Endothelial cell (in vitro differentiated cells): ENCODE measurements around the gene DGLUCY. TPM values are rescaled to one million over a fixed set of nuclear protein-coding genes. Genes with fewer than 3 reads are reported as not detected.
A peak's percentile ranks its signal among the peaks of the same experiment; 100 is the strongest.

Source experiments
- DNase-seq: peaks from one replicate; pipeline ENCODE4 v3.0.0; 2021; ENCODE audit warnings: low spot score
- H3K27ac Mint-ChIP-seq: one replicate; pipeline ENCODE4 v1.8.0; 2021; ENCODE audit warnings: mixed read lengths, inconsistent platforms; ENCODE audit not compliant: unreplicated experiment
- H3K27me3 Mint-ChIP-seq: one replicate; pipeline ENCODE4 v1.8.0; 2021; ENCODE audit warnings: mild to moderate bottlenecking, moderate library complexity, mixed read lengths, inconsistent platforms; ENCODE audit not compliant: unreplicated experiment
- H3K36me3 Mint-ChIP-seq: one replicate; pipeline ENCODE4 v1.8.0; 2021; ENCODE audit warnings: mild to moderate bottlenecking, low read depth, mixed read lengths, inconsistent platforms; ENCODE audit not compliant: unreplicated experiment
- H3K4me1 Mint-ChIP-seq: one replicate; pipeline ENCODE4 v1.8.0; 2021; ENCODE audit warnings: mild to moderate bottlenecking, mixed read lengths, inconsistent platforms; ENCODE audit not compliant: unreplicated experiment
- H3K4me3 Mint-ChIP-seq: one replicate; pipeline ENCODE4 v1.8.0; 2021; ENCODE audit warnings: mild to moderate bottlenecking, mixed read lengths, inconsistent platforms; ENCODE audit not compliant: unreplicated experiment
- H3K9me3 Mint-ChIP-seq: one replicate; pipeline ENCODE4 v1.8.0; 2021; ENCODE audit warnings: mixed read lengths, inconsistent platforms; ENCODE audit not compliant: unreplicated experiment
- total RNA-seq: library from RNA; stranded (reverse); fragmentation: NEBNext Ultra II Directional; extraction: Animal tissue kit (Norgen Biotek cat#: 25700); gene quantifications from one replicate; pipeline ENCODE4 v1.2.1, GENCODE V29; 2021; ENCODE audit not compliant: unreplicated experiment
- TF ChIP-seq, protein P1 (sequence below): fragments of 200-600 bp; sonication (generic); IDR thresholded peaks from one replicate; pipeline ENCODE4 v1.5.0; 2021; ENCODE audit warnings: antibody characterized with exemption; ENCODE audit not compliant: unreplicated experiment

The DGLUCY gene
- total RNA-seq, 1 donor from 2014 or later: 65.1 TPM

DNA sequence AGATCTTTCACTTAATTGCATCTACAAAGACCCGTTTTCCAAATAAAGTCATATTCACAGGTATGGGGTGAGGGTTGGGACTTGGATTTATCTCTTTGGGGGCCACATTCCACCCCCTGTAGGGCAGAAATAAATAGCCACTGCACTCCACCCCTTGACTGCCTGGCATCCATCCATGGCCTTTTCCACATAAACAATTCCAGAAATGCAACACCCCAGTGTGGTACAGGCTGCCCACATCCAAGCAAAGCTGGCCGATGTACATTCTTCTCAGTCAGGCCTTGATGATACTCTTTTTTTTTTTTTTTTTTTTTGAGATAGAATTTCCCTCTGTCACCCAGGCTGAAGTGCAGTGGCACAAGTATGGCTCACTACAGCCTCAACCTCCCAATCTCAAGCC is 12.9 kb downstream of the DGLUCY start:
- Mint-ChIP-seq H3K36me3 (peaks cover 37% of the 10 kb centered on the region), H3K27me3 (no peaks in the 10 kb centered on the region), H3K9me3 (no peaks in the 10 kb centered on the region), H3K4me1 (peaks cover 7% of the 10 kb centered on the region), H3K27ac (no peak overlapping the region), H3K4me3 (no peak overlapping the region)
- no peak for DNase-seq
- TF ChIP-seq, protein P1, sequence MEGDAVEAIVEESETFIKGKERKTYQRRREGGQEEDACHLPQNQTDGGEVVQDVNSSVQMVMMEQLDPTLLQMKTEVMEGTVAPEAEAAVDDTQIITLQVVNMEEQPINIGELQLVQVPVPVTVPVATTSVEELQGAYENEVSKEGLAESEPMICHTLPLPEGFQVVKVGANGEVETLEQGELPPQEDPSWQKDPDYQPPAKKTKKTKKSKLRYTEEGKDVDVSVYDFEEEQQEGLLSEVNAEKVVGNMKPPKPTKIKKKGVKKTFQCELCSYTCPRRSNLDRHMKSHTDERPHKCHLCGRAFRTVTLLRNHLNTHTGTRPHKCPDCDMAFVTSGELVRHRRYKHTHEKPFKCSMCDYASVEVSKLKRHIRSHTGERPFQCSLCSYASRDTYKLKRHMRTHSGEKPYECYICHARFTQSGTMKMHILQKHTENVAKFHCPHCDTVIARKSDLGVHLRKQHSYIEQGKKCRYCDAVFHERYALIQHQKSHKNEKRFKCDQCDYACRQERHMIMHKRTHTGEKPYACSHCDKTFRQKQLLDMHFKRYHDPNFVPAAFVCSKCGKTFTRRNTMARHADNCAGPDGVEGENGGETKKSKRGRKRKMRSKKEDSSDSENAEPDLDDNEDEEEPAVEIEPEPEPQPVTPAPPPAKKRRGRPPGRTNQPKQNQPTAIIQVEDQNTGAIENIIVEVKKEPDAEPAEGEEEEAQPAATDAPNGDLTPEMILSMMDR: no peak

DNA sequence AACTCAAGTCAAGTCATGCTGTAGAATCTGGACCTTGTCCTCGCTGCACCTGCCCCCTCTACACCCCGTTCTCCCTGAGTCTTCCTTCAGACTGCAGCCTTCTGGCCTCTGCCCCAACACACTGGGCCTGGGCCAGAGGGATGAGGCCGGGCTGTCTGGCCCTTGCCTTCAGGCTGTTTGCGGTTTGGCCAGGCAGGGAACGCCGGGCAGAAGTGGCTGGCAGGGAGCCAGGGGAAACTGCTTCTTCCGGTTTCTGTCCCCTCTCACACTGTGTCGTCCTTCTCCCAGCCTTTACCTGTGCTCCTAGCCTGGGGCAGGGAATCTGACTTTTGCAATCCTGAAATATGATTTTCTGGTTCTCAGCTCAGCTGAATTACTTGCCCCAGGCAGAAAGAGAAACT is 13.5 kb downstream of the DGLUCY start:
- H3K4me3 Mint-ChIP-seq: no peak overlapping the region
- H3K36me3 Mint-ChIP-seq: peaks cover 37% of the 10 kb centered on the region

DNA sequence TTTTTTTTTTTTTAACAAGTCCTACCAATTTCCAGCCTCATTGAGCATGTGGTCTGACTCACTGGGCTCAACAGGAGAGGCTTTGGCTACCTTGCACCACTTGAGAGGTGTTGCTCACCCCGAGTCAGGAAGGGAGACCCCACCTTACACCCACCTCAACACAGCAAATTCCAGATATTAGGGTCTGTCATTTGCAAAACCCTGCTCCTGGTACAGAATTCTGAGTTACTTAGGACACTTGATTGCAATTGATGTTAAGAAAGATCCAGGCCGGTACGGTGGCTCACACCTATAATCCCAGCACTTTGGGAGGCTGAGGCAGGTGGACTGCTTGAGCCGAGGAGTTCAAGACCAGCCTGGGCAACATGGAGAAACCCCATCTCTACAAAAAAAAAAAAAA is 14.1 kb downstream of the DGLUCY start:
- Mint-ChIP-seq H3K9me3 (no peaks in the 10 kb centered on the region), H3K27ac (no peak overlapping the region), H3K36me3 (peaks cover 37% of the 10 kb centered on the region), H3K4me1 (peaks cover 7% of the 10 kb centered on the region), H3K4me3 (no peak overlapping the region), H3K27me3 (no peaks in the 10 kb centered on the region)
- no peak for DNase-seq
- TF ChIP-seq, protein P1: no peak

More for the DNA sequence above, 13.5 kb downstream of the DGLUCY start:
- no peak for DNase-seq
- Mint-ChIP-seq H3K9me3 (no peaks in the 10 kb centered on the region), H3K27ac (no peak overlapping the region), H3K4me1 (peaks cover 7% of the 10 kb centered on the region), H3K27me3 (no peaks in the 10 kb centered on the region)
- TF ChIP-seq, protein P1: no peak

DNA sequence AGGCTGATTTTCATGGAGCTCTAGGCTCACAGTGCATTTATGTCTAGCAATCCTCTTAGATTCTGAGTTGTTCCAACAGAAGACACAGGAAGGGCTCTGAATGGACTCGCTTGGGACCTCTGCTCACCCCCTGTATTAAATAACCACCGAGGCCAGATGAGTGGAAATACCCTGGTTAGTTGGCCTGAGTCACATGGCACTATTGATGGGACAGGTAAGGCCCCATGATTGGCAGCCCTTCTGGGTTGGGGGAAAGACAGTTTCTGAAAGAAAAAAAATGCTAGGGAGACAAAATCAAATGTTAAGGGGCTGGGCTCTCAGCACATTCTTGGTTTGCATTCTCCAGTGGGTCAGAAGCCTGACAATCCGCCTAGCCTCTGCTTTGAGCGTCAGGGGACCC is 14.8 kb downstream of the DGLUCY start:
- Mint-ChIP-seq H3K9me3 (no peaks in the 10 kb centered on the region), H3K27ac (no peak overlapping the region), H3K4me3 (peak overlapping the region; percentile 31), H3K27me3 (no peaks in the 10 kb centered on the region), H3K36me3 (peaks cover 37% of the 10 kb centered on the region), H3K4me1 (peaks cover 7% of the 10 kb centered on the region)
- DNase-seq: no peak
- TF ChIP-seq, protein P1: no peak

DNA sequence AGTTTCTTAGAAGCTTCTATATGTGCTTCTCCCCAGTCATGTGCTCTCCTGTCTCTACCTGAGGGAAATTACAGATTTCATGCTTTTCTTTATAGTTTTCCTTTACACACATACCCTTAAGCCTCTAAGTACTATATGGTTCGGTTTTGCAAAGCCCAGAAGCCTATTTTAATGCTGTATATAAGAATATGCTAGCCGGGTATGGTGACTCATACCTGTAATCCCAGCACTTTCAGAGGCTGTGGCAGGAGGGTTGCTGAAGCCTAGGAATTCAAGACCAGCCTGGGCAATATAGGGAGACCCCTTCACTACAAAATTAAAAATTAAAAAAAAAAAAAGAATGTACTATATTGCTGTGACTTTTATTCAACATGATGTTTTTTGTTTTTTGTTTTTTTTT is 15.4 kb downstream of the DGLUCY start:
- Mint-ChIP-seq H3K9me3 (no peaks in the 10 kb centered on the region), H3K27ac (no peak overlapping the region), H3K4me1 (peaks cover 6% of the 10 kb centered on the region), H3K36me3 (peaks cover 35% of the 10 kb centered on the region), H3K27me3 (no peaks in the 10 kb centered on the region), H3K4me3 (no peak overlapping the region)
- no peak for DNase-seq
- TF ChIP-seq, protein P1: no peak
